Stomach smooth muscle (tissue), 2 donors: ENCODE measurements around the gene AP4E1.

Source experiments
- H3K27ac ChIP-seq: one replicate; pipeline ENCODE4 v1.7.0; 2013; ENCODE audit warnings: mild to moderate bottlenecking, low read length, inconsistent platforms
- H3K27me3 ChIP-seq, 2 donors: one replicate each; pipeline ENCODE4 v1.7.0; 2013; ENCODE audit warnings: low read length in 2 of 2; ENCODE audit not compliant: insufficient read depth in 2 of 2, control insufficient read depth in 1 of 2
- H3K36me3 ChIP-seq, 2 donors: one replicate each; pipeline ENCODE4 v1.7.0; 2013; ENCODE audit warnings: low read length in 2 of 2; ENCODE audit not compliant: control insufficient read depth in 2 of 2, insufficient read depth in 2 of 2
- H3K4me1 ChIP-seq: one replicate; pipeline ENCODE4 v1.7.0; 2013; ENCODE audit warnings: low read length; ENCODE audit not compliant: control insufficient read depth, insufficient read depth
- H3K4me3 ChIP-seq, 2 donors: one replicate each; pipeline ENCODE4 v1.7.0; 2013; ENCODE audit warnings: low read length in 2 of 2
- H3K9ac ChIP-seq, 2 donors: one replicate each; pipeline ENCODE4 v1.7.0; 2013; ENCODE audit warnings: low read length in 2 of 2, mild to moderate bottlenecking in 1 of 2
- H3K9me3 ChIP-seq, 2 donors: one replicate each; pipeline ENCODE4 v1.7.0; 2013; ENCODE audit warnings: low read length in 2 of 2; ENCODE audit not compliant: control insufficient read depth in 2 of 2
- donor health status: healthy.
- donor health status: Pancreatic carcinoma.

Gene AP4E1

GRCh38 chr15:50971542-50971941, 63.1 kb downstream of the AP4E1 start:
- H3K27ac ChIP-seq = no peak overlapping the region
- H3K27me3 ChIP-seq = no peaks in the 10 kb centered on the region
- H3K9me3 ChIP-seq = peaks cover 2 to 14% of the 10 kb centered on the region in 2 donors
- no peak overlapping the region for H3K4me3 ChIP-seq
- no peak overlapping the region for H3K9ac ChIP-seq
- H3K36me3 ChIP-seq = peaks cover 21 to 23% of the 10 kb centered on the region in 2 donors
- H3K4me1 ChIP-seq = no peaks in the 10 kb centered on the region

- H3K27me3 ChIP-seq = no peaks in the 10 kb centered on the region
- peaks cover 2 to 14% of the 10 kb centered on the region in 2 donors for H3K9me3 ChIP-seq
- H3K4me1 ChIP-seq = no peaks in the 10 kb centered on the region
- H3K36me3 ChIP-seq = peaks cover 19 to 25% of the 10 kb centered on the region in 2 donors
- no peak overlapping the region for H3K27ac ChIP-seq
- H3K9ac ChIP-seq = no peak overlapping the region
- H3K4me3 ChIP-seq = no peak overlapping the region
Measured at GRCh38 chr15:50973605-50974004, 65.1 kb downstream of the AP4E1 start.

- peaks cover 10 to 13% of the 10 kb centered on the region in 2 donors for H3K36me3 ChIP-seq
- peaks cover 0 to 5% of the 10 kb centered on the region in 2 donors for H3K9me3 ChIP-seq
- H3K4me1 ChIP-seq = no peaks in the 10 kb centered on the region
- no peaks in the 10 kb centered on the region for H3K27me3 ChIP-seq
- no peak overlapping the region for H3K9ac ChIP-seq
- H3K27ac ChIP-seq = no peak overlapping the region
- H3K4me3 ChIP-seq = no peak overlapping the region
Measured at GRCh38 chr15:50977162-50977561, 68.7 kb downstream of the AP4E1 start.

GRCh38 chr15:50978580-50978979, 70.1 kb downstream of the AP4E1 start:
- Histone ChIP-seq H3K9me3 (no peaks in the 10 kb centered on the region), H3K27me3 (no peaks in the 10 kb centered on the region), H3K36me3 (peaks cover 3 to 10% of the 10 kb centered on the region in 2 donors), H3K4me3 (no peak overlapping the region), H3K9ac (no peak overlapping the region), H3K27ac (no peak overlapping the region), H3K4me1 (no peaks in the 10 kb centered on the region)

GRCh38 chr15:50979041-50979440, 70.6 kb downstream of the AP4E1 start:
- H3K9ac ChIP-seq = no peak overlapping the region
- no peaks in the 10 kb centered on the region for H3K9me3 ChIP-seq
- peaks cover 3 to 9% of the 10 kb centered on the region in 2 donors for H3K36me3 ChIP-seq
- H3K27me3 ChIP-seq = no peaks in the 10 kb centered on the region
- no peak overlapping the region for H3K4me3 ChIP-seq
- no peaks in the 10 kb centered on the region for H3K4me1 ChIP-seq
- H3K27ac ChIP-seq = no peak overlapping the region

- no peaks in the 10 kb centered on the region for H3K27me3 ChIP-seq
- no peak overlapping the region for H3K27ac ChIP-seq
- H3K9ac ChIP-seq = no peak overlapping the region
- no peaks in the 10 kb centered on the region for H3K9me3 ChIP-seq
- no peaks in the 10 kb centered on the region for H3K4me1 ChIP-seq
- H3K4me3 ChIP-seq = no peak overlapping the region
- H3K36me3 ChIP-seq = peaks cover 4 to 9% of the 10 kb centered on the region in 2 donors
Measured at GRCh38 chr15:50993598-50993997, 85.1 kb downstream of the AP4E1 start.

GRCh38 chr15:50996641-50997040, 88.2 kb downstream of the AP4E1 start:
- H3K27me3 ChIP-seq = no peaks in the 10 kb centered on the region
- no peak overlapping the region for H3K9ac ChIP-seq
- H3K4me3 ChIP-seq = no peak overlapping the region
- no peak overlapping the region for H3K27ac ChIP-seq
- H3K4me1 ChIP-seq = no peaks in the 10 kb centered on the region
- H3K9me3 ChIP-seq = no peaks in the 10 kb centered on the region
- H3K36me3 ChIP-seq = peaks cover 4 to 15% of the 10 kb centered on the region in 2 donors

GRCh38 chr15:50997371-50998051, 89.0 kb downstream of the AP4E1 start:
- H3K27me3 ChIP-seq = no peaks in the 10 kb centered on the region
- H3K9ac ChIP-seq = no peak overlapping the region
- H3K27ac ChIP-seq = no peak overlapping the region
- peaks cover 4 to 22% of the 10 kb centered on the region in 2 donors for H3K36me3 ChIP-seq
- H3K4me3 ChIP-seq = no peak overlapping the region
- no peaks in the 10 kb centered on the region for H3K9me3 ChIP-seq
- H3K4me1 ChIP-seq = no peaks in the 10 kb centered on the region

GRCh38 chr15:51004103-51004551, 95.6 kb downstream of the AP4E1 start:
- no peak overlapping the region for H3K4me3 ChIP-seq
- no peak overlapping the region for H3K9ac ChIP-seq
- no peaks in the 10 kb centered on the region for H3K27me3 ChIP-seq
- peaks cover 8 to 19% of the 10 kb centered on the region in 2 donors for H3K36me3 ChIP-seq
- no peaks in the 10 kb centered on the region for H3K4me1 ChIP-seq
- peaks cover 0 to 4% of the 10 kb centered on the region in 2 donors for H3K9me3 ChIP-seq
- no peak overlapping the region for H3K27ac ChIP-seq

GRCh38 chr15:51006336-51006985, 98.0 kb downstream of the AP4E1 start:
- Histone ChIP-seq H3K27ac (no peak overlapping the region), H3K4me1 (no peaks in the 10 kb centered on the region), H3K4me3 (no peak overlapping the region), H3K27me3 (no peaks in the 10 kb centered on the region), H3K36me3 (peaks cover 8 to 14% of the 10 kb centered on the region in 2 donors), H3K9ac (no peak overlapping the region), H3K9me3 (peaks cover 0 to 4% of the 10 kb centered on the region in 2 donors)

GRCh38 chr15:51007131-51007666, 98.7 kb downstream of the AP4E1 start:
- Histone ChIP-seq H3K4me3 (no peak overlapping the region), H3K27ac (no peak overlapping the region), H3K36me3 (peaks cover 8% of the 10 kb centered on the region in 2 donors)

More at GRCh38 chr15:51007131-51007666, 98.7 kb downstream of the AP4E1 start:
- no peaks in the 10 kb centered on the region for H3K4me1 ChIP-seq
- H3K9ac ChIP-seq = no peak overlapping the region
- H3K27me3 ChIP-seq = no peaks in the 10 kb centered on the region
- H3K9me3 ChIP-seq = peaks cover 0 to 4% of the 10 kb centered on the region in 2 donors
